Measurements from ENCODE around the gene DHRS7C.

- TF ChIP-seq CTCF (IDR thresholded peaks at IDR 0.05; ENCODE audit: borderline replicate concordance, extremely low read depth, low read length, poor library complexity, severe bottlenecking), result no peak
- TF ChIP-seq EZH2 (IDR thresholded peaks at IDR 0.05; ENCODE audit: borderline replicate concordance, low read depth, low read length, severe bottlenecking), result no peak
Measured at GRCh38 chr17:9792181-9792840, 919 bp upstream of the DHRS7C start.
